Esophagus squamous epithelium (tissue), 5 donors: ENCODE data around the gene PMM2. TPM values are rescaled to one million over a fixed set of nuclear protein-coding genes. Genes with fewer than 3 reads are reported as not detected.
"Not testable (repeated sequence)": the region's sequence is repeated elsewhere in the genome, so short reads cannot be mapped to it uniquely, and the experiment has no call there.

Source experiments
- DNase-seq: peaks from one replicate; lab custom pipeline; 2025; lab: John Stamatoyannopoulos, UW
- H3K27ac ChIP-seq, 4 donors: fragments of 200-600 bp; sonication (generic); one replicate each; pipeline ENCODE4 v1.5.1; 2016 to 2019; ENCODE audit warnings: mild to moderate bottlenecking in 1 of 4
- H3K27me3 ChIP-seq, 4 donors: fragments of 200-600 bp; sonication (generic); 1 replicate in 3 of 4; 2 replicates in 1 of 4; pipeline versions ENCODE4 v1.5.1 to v1.6.0; 2017 to 2021; ENCODE audit warnings: antibody characterized with exemption in 1 of 4
- H3K36me3 ChIP-seq, 3 donors: fragments of 200-600 bp; sonication (generic); one replicate each; pipeline ENCODE4 v1.5.1; 2016 to 2019
- H3K4me1 ChIP-seq, 3 donors: fragments of 200-600 bp; sonication (generic); one replicate each; pipeline ENCODE4 v1.5.1; 2017 to 2019
- H3K4me3 ChIP-seq, 4 donors: fragments of 200-600 bp; sonication (generic); 1 replicate in 3 of 4; 2 replicates in 1 of 4; pipeline ENCODE4 v1.5.1; 2016 to 2019; ENCODE audit warnings: mild to moderate bottlenecking in 2 of 4, moderate library complexity in 1 of 4
- H3K9me3 ChIP-seq, 3 donors: fragments of 200-600 bp; sonication (generic); one replicate each; pipeline ENCODE4 v1.5.1; 2016 to 2019
- CTCF ChIP-seq, 6 experiments: fragments of 450-650 bp in 4 of 6; fragments of 200-600 bp in 2 of 6; sonication (generic) in 2 of 6; IDR thresholded peaks; one replicate each; pipeline ENCODE4 v1.5.1; 2016 to 2019; ENCODE audit warnings: antibody characterized with exemption in 6 of 6, mild to moderate bottlenecking in 4 of 6, moderate library complexity in 4 of 6
- POLR2A ChIP-seq, 4 donors: fragments of 450-650 bp; IDR thresholded peaks; one replicate each; pipeline ENCODE4 v1.6.1; 2017; ENCODE audit warnings: antibody characterized with exemption in 4 of 4, mild to moderate bottlenecking in 4 of 4, moderate library complexity in 3 of 4
- WGBS, 2 donors: methylation state at CpG; one replicate each; pipeline ENCODE4 v1.1.5; 2018; 5-methylcytosine and 5-hydroxymethylcytosine counted together
- intact Hi-C: fragments of 100-400 bp; cut with DNase I; formaldehyde crosslinking; loops from one replicate; pipeline ENCODE4 v1.15.0; 2022
- total RNA-seq, 4 donors: library from RNA; depleted of rRNA; stranded (reverse); fragments of >200 nt; gene quantifications; one replicate each; pipeline ENCODE4 v1.1.0, GENCODE V29; 2016
- donor health status: DM: yes; HTN: yes; CAD: no.

Gene PMM2
- total RNA-seq, 4 donors from 2014 or later: 36.3 to 54.3 (median 41.4) TPM

DNA sequence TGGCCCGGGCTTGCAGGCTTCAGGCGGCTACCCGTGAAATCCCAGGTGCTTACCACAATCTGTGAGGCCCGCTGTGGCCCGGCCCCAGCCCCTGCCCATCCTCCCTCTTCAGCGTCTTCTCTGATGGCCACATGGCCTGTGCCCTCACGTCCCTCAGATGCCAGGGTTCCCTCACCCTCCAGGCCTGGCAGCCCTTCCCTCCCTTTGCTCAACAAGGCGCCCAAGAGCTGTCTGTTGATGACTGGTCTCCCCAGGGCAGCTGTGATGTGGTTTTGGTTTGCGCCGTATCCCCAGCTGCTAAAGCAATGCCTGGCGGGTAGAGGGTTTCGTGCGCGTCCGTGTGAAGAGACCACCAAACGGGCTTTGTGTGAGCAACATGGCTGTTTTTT is 35.1 kb downstream of the PMM2 start:
- Histone ChIP-seq H3K9me3 (no peaks in the 10 kb centered on the region), H3K27ac (no peak overlapping the region), H3K36me3 (peaks cover 7 to 44% (median 7%) of the 10 kb centered on the region in 3 donors), H3K27me3 (no peaks in the 10 kb centered on the region), H3K4me3 (no peak overlapping the region), H3K4me1 (peaks cover 0 to 23% (median 4%) of the 10 kb centered on the region in 3 donors)
- intact Hi-C loops: no loop called here
- DNase-seq: no peak
- TF ChIP-seq POLR2A (IDR thresholded peaks at IDR 0.05) (no peak), CTCF (IDR thresholded peaks at IDR 0.05) (no peak)
- 79 to 86% methylated on average over 7 to 16 of the region's 16 CpGs for WGBS, 2 donors

DNA sequence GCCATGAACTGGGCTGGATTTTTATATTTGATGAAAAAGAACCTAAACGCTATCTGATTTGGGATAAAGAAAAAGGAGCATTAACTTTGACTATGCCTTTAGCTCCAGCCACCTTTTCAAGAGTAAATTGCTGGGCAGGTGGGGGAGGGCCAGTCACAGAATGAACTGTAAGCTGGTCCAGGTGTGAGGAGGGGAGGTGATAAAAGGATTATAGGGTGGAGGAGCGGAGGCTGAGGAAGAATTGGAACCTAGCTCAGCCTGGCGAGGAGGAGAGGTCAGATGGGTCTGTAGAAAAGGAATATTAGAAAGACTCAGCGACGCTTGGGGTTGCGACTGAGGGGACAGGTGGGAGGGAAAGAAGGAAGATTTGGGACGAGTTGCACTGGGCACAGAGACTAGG is 39.2 kb downstream of the PMM2 start:
- DNase-seq, intact Hi-C loops, H3K27me3 ChIP-seq, H3K4me1 ChIP-seq, H3K27ac ChIP-seq, H3K4me3 ChIP-seq, H3K9me3 ChIP-seq: not testable (repeated sequence)
- 86% methylated on average over 7 of the region's 7 CpGs for WGBS, 2 donors
- H3K36me3 ChIP-seq: peaks cover 0 to 12% (median under 1%) of the 10 kb centered on the region in 3 donors

GRCh38 chr16:8837594-8837993 is 40.0 kb downstream of the PMM2 start:
- WGBS, 2 donors: 87 to 92% methylated on average over 15 of the region's 15 CpGs
- H3K36me3 ChIP-seq, H3K4me3 ChIP-seq, intact Hi-C loops, H3K27ac ChIP-seq, DNase-seq, H3K4me1 ChIP-seq, H3K27me3 ChIP-seq, H3K9me3 ChIP-seq: not testable (repeated sequence)

GRCh38 chr16:8842016-8842415 is 44.4 kb downstream of the PMM2 start:
- H3K27me3 ChIP-seq, H3K36me3 ChIP-seq, DNase-seq, H3K9me3 ChIP-seq, intact Hi-C loops: not testable (repeated sequence)
- Histone ChIP-seq H3K27ac (peak overlapping the region in 3 of 4 donors; percentile 49 to 61 (median 50)), H3K4me3 (peak overlapping the region in 1 of 4 donors; percentile 21), H3K4me1 (peaks cover 0 to 22% (median 0%) of the 10 kb centered on the region in 3 donors)
- WGBS, 2 donors: 56 to 64% methylated on average over 4 of the region's 4 CpGs

DNA sequence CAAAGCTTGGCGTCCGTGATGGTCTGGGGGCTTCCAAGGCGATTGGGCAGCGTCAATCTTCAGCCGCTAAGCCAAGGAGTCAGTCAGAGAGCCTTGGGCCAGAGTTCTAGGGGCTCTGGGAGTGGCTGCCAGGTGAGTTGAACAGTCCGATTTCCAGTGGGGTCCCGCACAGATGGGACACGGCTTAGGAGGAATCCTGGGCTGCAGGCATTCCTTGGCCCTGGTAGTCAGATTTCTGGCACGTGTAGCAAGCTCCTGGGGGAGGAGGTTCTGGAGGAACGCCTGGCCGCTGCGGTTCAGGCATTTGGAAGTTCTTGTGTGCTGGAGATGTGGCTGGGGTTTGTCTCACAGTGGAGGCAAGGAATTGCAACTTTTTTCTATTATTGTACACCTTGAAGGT is 45.7 kb downstream of the PMM2 start:
- Histone ChIP-seq H3K4me1 (peaks cover 0 to 23% (median 0%) of the 10 kb centered on the region in 3 donors), H3K36me3 (peaks cover 0 to 19% (median 8%) of the 10 kb centered on the region in 3 donors)
- H3K9me3 ChIP-seq, intact Hi-C loops, H3K27me3 ChIP-seq, H3K4me3 ChIP-seq, H3K27ac ChIP-seq, DNase-seq: not testable (repeated sequence)
- 67 to 71% methylated on average over 1 to 10 of the region's 12 CpGs for WGBS, 2 donors

DNA sequence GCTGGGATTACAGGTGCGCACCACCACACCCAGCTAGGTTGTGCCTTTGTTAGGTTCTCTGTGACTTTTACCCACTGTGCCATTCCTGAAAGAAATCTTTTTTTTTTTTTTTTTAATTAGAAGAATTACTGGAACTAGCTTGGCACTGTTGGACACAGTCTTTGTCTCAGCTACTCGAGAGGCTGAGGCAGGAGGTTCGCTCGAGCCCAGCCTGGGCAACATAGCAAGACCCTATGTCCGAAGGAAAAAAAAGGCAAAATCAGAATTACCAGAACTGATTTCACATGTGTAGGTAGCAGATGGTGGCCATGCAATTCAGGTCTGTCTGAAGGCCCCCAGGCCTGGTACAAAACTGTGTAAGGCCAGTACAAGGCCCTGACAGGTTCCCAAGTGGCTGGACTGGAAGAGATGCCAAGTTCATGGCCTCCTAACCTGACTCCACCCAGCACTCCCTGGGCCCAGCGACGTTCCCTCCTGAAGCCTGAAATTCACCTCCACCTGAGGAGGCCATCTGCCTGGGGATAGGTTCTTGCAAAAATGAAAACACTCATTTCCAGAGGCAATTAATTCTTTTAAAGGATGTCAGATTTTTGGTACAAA is 48.2 kb downstream of the PMM2 start:
- H3K4me1 ChIP-seq: peaks cover 7 to 43% (median 20%) of the 10 kb centered on the region in 3 donors
- no peaks in the 10 kb centered on the region for H3K9me3 ChIP-seq
- no peak for DNase-seq
- no peak for TF ChIP-seq POLR2A (IDR thresholded peaks at IDR 0.05)
- no peak for TF ChIP-seq CTCF (IDR thresholded peaks at IDR 0.05)
- H3K4me3 ChIP-seq: no peak overlapping the region
- no peaks in the 10 kb centered on the region for H3K27me3 ChIP-seq
- WGBS, 2 donors: 81 to 85% methylated on average over 7 of the region's 7 CpGs
- peaks cover 0 to 38% (median 9%) of the 10 kb centered on the region in 3 donors for H3K36me3 ChIP-seq
- peak overlapping the region in 2 of 4 donors; percentile 43 to 53 for H3K27ac ChIP-seq
- intact Hi-C loops: no loop called here

GRCh38 chr16:8846401-8846932 is 48.8 kb downstream of the PMM2 start:
- no peak for TF ChIP-seq POLR2A (IDR thresholded peaks at IDR 0.05)
- TF ChIP-seq CTCF (IDR thresholded peaks at IDR 0.05): no peak
- intact Hi-C loops: no loop called here
- WGBS, 2 donors: 85 to 89% methylated on average over 10 of the region's 10 CpGs
- peaks cover 8 to 49% (median 24%) of the 10 kb centered on the region in 3 donors for H3K4me1 ChIP-seq
- no peak overlapping the region for H3K4me3 ChIP-seq
- DNase-seq: no peak
- peak overlapping the region in 1 of 4 donors; percentile 43 for H3K27ac ChIP-seq
- H3K36me3 ChIP-seq: peaks cover 0 to 38% (median 9%) of the 10 kb centered on the region in 3 donors
- no peaks in the 10 kb centered on the region for H3K9me3 ChIP-seq
- H3K27me3 ChIP-seq: no peaks in the 10 kb centered on the region
